HUES6 (cell line): ENCODE data around the gene PDE4A.
"Not testable (repeated sequence)": the region's sequence is repeated elsewhere in the genome, so short reads cannot be mapped to it uniquely, and the experiment has no call there.

ENCODE experiments used
- H3K27ac ChIP-seq: 2 replicates; pipeline ENCODE4 v1.7.0; 2013; ENCODE audit warnings: low read depth, mild to moderate bottlenecking, low read length, inconsistent platforms
- H3K27me3 ChIP-seq: 2 replicates; pipeline ENCODE4 v1.6.1; 2013; ENCODE audit warnings: low read length; ENCODE audit not compliant: control insufficient read depth, insufficient read depth
- H3K36me3 ChIP-seq: 2 replicates; pipeline ENCODE4 v1.6.1; 2013; ENCODE audit warnings: low read length; ENCODE audit not compliant: control insufficient read depth, insufficient read depth
- H3K4me1 ChIP-seq: 2 replicates; pipeline ENCODE4 v1.6.1; 2013; ENCODE audit warnings: low read length; ENCODE audit not compliant: control insufficient read depth, insufficient read depth
- H3K4me3 ChIP-seq: 2 replicates; pipeline ENCODE4 v1.5.1; 2013; ENCODE audit warnings: low read depth, low read length
- H3K9ac ChIP-seq: one replicate; pipeline ENCODE4 v1.6.1; 2013; ENCODE audit warnings: mild to moderate bottlenecking, low read length
- H3K9me3 ChIP-seq: 2 replicates; pipeline ENCODE4 v1.6.1; 2013; ENCODE audit warnings: low read depth, low read length; ENCODE audit not compliant: control insufficient read depth, insufficient read depth

The PDE4A gene

DNA sequence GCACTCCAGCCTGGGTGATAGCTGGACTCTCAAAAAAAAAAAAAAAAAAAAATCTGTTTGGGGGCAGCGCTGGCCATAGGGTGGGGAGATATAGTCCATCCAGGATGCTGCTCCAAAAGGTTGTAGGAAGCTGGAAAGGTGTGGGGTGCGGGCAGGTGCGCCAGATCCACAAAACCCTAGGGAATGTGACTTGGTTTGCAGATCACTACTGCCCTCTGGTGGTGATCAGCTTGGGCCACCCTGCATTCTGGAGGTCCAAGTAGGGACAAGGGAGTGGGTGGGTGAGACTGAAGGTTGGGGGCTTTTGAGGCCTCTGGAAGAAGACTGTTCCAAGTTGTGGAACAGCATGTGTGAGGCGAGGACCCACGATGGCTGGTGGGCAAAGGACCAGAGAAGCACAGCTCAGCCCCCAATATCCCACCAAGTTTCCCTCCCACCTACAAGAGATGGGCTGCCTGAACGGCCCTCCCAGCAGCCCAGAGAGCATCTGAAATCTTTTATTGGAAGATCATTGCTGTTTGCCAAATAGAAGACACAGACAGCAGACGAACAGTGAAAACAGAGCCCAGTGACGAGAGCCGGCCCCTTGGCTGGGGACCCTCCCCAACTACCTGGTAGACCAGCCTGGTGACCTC lies 29.6 kb upstream of the PDE4A start:
- Histone ChIP-seq H3K9me3 (no peaks in the 10 kb centered on the region), H3K9ac (no peak overlapping the region), H3K27me3 (no peaks in the 10 kb centered on the region), H3K36me3 (peaks cover 41% of the 10 kb centered on the region), H3K27ac (no peak overlapping the region), H3K4me1 (no peaks in the 10 kb centered on the region), H3K4me3 (no peak overlapping the region)

GRCh38 chr19:10392120-10392519 lies 28.2 kb upstream of the PDE4A start:
- Histone ChIP-seq H3K4me1 (no peaks in the 10 kb centered on the region), H3K9me3 (no peaks in the 10 kb centered on the region), H3K9ac (no peak overlapping the region), H3K4me3 (no peak overlapping the region), H3K27me3 (no peaks in the 10 kb centered on the region), H3K36me3 (peaks cover 50% of the 10 kb centered on the region), H3K27ac (no peak overlapping the region)

DNA sequence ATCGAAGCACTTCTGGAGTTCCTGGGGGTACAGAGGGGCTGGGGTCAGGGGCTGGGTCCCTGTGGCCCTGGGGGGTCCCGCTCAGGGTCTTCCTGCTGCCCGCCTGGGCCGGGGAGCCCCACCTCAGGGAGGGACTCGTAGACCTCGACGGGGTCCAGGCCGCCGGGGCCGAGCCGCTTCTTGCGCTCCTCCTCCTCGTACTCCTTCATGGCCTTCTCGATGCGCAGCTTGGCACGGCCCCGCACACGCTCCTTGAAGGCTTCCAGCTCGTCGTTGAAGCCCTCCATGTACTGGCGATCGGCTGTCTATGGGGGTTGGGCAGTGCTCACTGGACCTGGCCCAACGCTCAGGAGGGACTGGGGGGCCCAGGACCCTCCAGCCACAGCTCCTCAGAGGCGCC lies 27.2 kb upstream of the PDE4A start:
- Histone ChIP-seq H3K9ac (no peak overlapping the region), H3K4me3 (no peak overlapping the region), H3K4me1 (no peaks in the 10 kb centered on the region), H3K27me3 (no peaks in the 10 kb centered on the region), H3K36me3 (peaks cover 56% of the 10 kb centered on the region), H3K9me3 (no peaks in the 10 kb centered on the region), H3K27ac (no peak overlapping the region)

DNA sequence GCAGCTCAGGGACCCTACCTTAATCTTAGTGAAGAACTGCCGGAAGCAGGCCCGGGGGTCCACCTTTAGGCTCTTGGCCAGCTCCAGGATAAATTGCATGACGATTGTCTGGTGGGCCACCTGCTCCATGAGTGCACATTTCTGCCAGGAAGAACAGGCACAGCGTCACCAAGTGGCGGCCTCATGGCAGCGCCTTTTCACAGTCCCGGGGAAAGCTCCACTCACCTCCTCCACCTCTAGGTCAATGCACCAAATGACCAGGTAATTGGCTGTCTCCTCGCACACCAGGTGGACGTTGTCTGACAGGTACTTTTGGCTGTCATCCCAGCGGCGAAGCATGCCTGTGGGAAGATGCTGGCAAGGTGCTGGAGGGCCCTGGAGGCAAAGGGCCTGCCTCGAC lies 25.3 kb upstream of the PDE4A start:
- H3K36me3 ChIP-seq = peaks cover 63% of the 10 kb centered on the region
- no peaks in the 10 kb centered on the region for H3K27me3 ChIP-seq
- no peaks in the 10 kb centered on the region for H3K4me1 ChIP-seq
- H3K9ac ChIP-seq = no peak overlapping the region
- H3K4me3 ChIP-seq = no peak overlapping the region
- H3K9me3 ChIP-seq = no peaks in the 10 kb centered on the region
- H3K27ac ChIP-seq = no peak overlapping the region

GRCh38 chr19:10395436-10395835 lies 24.9 kb upstream of the PDE4A start:
- no peaks in the 10 kb centered on the region for H3K9me3 ChIP-seq
- H3K9ac ChIP-seq = no peak overlapping the region
- H3K27me3 ChIP-seq = no peaks in the 10 kb centered on the region
- H3K27ac ChIP-seq = no peak overlapping the region
- no peaks in the 10 kb centered on the region for H3K4me1 ChIP-seq
- H3K36me3 ChIP-seq = peaks cover 68% of the 10 kb centered on the region
- no peak overlapping the region for H3K4me3 ChIP-seq

DNA sequence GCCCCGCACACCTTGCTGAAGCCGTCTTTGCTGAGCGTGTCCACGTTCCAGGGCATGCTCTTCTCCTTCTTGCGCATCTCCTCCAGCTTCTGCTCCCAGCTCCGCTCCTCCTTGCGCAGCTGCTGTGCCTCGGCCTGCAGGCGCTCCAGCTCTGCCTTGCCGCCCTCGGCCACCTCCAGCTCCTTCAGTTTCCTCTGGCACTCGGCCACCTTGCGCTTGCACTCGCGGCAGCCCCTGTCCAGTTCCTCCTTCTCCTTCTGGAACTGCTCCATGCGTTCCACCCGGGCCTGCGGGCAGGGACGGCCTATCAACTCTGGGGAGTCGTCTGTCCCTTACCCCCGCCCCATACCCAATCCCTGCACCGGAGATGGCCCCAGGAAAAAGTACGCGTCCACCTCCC lies 24.4 kb upstream of the PDE4A start:
- Histone ChIP-seq H3K27me3 (no peaks in the 10 kb centered on the region), H3K4me1 (no peaks in the 10 kb centered on the region), H3K4me3 (no peak overlapping the region), H3K36me3 (peaks cover 68% of the 10 kb centered on the region), H3K27ac (no peak overlapping the region), H3K9ac (no peak overlapping the region), H3K9me3 (no peaks in the 10 kb centered on the region)

DNA sequence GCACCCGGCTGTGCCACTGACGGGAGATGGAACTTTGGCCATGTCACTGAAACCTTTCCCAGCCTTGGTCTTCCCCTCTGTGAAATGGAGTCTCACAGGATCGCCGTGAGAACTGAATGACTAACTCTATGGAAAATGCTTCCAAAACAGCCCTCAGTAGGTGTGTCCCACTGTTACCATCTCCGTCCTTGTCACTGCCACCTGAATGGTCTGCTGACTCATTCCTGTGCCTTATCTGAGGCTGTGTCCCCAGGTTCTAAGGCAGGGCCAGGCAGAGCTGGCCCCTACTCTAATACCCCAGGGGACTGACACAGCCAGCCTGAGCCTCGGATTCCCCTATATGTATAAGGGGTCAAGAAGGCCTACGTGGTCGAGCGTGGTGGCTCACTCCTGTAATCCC lies 21.5 kb upstream of the PDE4A start:
- no peak overlapping the region for H3K4me3 ChIP-seq
- H3K36me3 ChIP-seq = peaks cover 44% of the 10 kb centered on the region
- no peak overlapping the region for H3K9ac ChIP-seq
- no peaks in the 10 kb centered on the region for H3K27me3 ChIP-seq
- no peaks in the 10 kb centered on the region for H3K9me3 ChIP-seq
- no peak overlapping the region for H3K27ac ChIP-seq
- no peaks in the 10 kb centered on the region; the same call in 1 of the 2 replicates for H3K4me1 ChIP-seq

DNA sequence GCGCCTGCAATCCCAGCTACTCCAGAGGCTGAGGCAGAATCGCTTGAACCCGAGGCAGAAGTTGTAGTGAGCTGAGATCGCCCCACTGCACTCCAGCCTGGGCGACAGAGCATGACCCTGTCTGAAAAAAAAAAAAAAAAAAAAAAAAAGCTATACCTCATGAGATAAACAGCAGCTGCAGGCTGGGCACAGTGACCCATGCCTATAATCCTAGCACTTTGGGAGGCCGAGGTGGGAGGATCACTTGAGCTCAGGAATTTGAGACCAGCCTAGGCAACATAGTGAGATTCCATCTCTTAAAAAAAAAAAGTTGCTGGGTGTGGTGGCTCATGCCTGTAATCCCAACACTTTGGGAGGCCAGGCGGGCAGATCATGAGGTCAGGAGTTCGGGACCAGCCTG lies 21.0 kb upstream of the PDE4A start:
- not testable (repeated sequence) for H3K27ac ChIP-seq, H3K27me3 ChIP-seq, H3K9me3 ChIP-seq, H3K4me3 ChIP-seq, H3K4me1 ChIP-seq, H3K9ac ChIP-seq
- peaks cover 40% of the 10 kb centered on the region for H3K36me3 ChIP-seq

DNA sequence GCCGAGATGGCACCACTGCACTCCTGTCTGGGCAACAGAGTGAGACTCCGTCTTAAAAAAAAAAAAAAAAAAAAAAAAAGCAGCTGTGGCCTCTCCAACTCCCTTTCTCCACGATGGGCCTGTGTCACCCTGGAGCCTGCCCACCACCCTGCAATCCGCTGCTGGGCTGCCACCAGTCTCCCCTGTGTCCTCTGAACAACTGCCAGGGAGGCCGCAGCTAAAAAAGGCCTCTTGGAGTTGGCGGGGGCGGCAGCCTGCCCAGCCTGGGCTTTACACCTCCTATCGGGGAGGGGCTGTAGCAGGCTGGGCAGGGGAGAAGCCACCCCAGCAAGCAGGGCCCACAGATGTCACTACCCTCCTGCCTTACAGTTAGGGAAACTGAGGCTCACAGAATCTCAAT lies 20.5 kb upstream of the PDE4A start:
- Histone ChIP-seq H3K27me3 (peaks cover 7% of the 10 kb centered on the region), H3K27ac (no peak overlapping the region), H3K4me1 (no peaks in the 10 kb centered on the region; the same call in 1 of the 2 replicates), H3K9me3 (no peaks in the 10 kb centered on the region), H3K9ac (no peak overlapping the region), H3K4me3 (no peak overlapping the region), H3K36me3 (peaks cover 35% of the 10 kb centered on the region)

DNA sequence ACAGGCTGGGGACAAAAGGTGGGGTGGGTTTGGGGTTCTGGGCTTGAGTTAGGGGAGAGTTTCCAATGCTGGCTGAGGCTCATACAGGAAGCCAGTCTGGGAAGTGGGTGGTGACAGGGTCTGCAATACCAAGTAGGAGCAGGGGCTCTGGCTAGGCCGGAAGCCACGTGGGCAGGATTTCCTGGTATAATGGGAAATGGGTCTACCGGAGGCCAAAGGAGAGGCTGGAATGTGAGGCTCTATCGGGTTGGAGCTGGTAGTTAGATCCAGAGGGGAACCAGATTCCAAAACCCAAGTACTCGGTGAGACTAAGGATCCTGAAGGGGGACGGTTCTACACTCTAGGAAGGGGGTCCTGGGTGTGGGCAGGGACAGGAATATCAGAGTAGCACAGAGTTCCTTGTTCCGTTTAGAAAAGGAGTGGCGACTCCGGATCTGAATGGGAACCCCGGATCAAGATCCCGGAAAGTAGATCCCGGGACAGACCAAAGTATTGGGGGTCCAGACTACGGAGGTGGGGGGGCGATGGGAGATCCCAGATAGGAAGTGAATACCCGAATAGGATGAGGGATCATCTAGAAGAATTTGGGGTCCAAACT lies 17.8 kb upstream of the PDE4A start:
- Histone ChIP-seq H3K27me3 (peaks cover 31% of the 10 kb centered on the region), H3K4me3 (peak overlapping the region; percentile 99), H3K9me3 (no peaks in the 10 kb centered on the region), H3K36me3 (peaks cover 18% of the 10 kb centered on the region), H3K27ac (peak overlapping the region; percentile 42; the same call in 1 of the 2 replicates), H3K4me1 (peaks cover 6% of the 10 kb centered on the region), H3K9ac (peak overlapping the region; percentile 86)

DNA sequence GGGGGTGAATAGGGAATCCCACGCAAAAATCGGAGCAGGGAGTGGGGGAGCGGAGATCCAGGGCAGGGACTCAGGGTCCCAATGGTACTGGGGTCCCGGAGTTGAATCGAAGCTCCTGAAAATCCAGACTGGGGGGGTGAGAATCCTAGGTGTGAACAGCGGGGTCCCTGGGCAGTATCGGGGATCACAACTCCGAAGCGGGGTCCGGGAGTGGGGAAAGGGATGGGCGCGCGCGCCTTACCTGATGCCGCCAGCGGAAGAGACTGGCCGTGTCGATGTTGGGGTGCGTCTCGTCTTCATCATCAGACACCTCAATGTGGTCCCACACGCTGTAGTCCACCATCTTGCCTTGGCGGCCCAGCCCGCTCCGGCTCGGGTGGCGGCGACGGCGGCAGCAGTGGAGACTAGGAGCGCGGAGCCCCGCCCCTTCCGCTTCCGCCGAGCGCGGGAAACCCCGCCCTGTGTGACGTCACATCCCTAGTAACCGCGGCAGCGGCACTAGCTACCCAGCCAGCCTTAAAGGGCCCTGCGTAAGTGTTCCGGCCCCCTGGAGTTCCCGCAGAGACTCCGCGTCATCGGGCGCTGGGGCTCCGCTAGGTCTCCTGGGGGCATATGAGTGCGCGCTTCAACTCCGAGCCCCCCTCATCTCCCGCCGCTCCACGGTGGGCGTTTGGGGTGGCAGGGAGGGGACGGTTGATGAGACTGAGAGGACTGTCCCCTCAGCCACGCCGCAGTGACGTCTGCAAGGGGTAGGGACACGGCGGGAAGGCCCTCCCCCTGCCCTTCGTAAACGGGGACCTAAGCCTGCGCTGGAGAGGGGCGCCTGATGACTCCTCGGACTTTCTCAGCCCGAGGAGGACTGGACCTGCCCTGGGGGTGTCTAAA lies 17.0 kb upstream of the PDE4A start, which contains the start of gene CDC37:
TSS of gene CDC37 (minus strand) at position 406 of the 885 bp plus-strand sequence. CDS start at position 343, 63 bp downstream.
- Histone ChIP-seq H3K4me3 (peak within 1 kb of the TSS; percentile 99), H3K27me3 (peaks cover 38% of the 10 kb centered on the region), H3K9ac (peak within 1 kb of the TSS; percentile 86), H3K36me3 (peaks cover 12% of the 10 kb centered on the region), H3K4me1 (peaks cover 6% of the 10 kb centered on the region), H3K27ac (peak within 1 kb of the TSS; percentile 45; the same call in 1 of the 2 replicates), H3K9me3 (no peaks in the 10 kb centered on the region)
